Adipocyte (in vitro differentiated cells): Measurements from ENCODE around the gene ATP5MC2.
A peak's percentile ranks its signal among the peaks of the same experiment; 100 is the strongest.
"Not testable (repeated sequence)": the region's sequence is repeated elsewhere in the genome, so short reads cannot be mapped to it uniquely, and the experiment has no call there.

Source experiments
- DNase-seq: peaks from one replicate; pipeline ENCODE4 v3.0.0-alpha.2; 2015; ENCODE audit warnings: low read depth
- H3K27me3 ChIP-seq: replicated peaks from 2 replicates; pipeline ENCODE4 v1.7.0; 2013; ENCODE audit warnings: mild to moderate bottlenecking, low read length, moderate library complexity; ENCODE audit not compliant: control insufficient read depth, insufficient read depth
- H3K36me3 ChIP-seq: 2 replicates; pipeline ENCODE4 v1.7.0; 2013; ENCODE audit warnings: low read length, mild to moderate bottlenecking, moderate library complexity; ENCODE audit not compliant: control insufficient read depth, insufficient read depth, severe bottlenecking
- H3K4me1 ChIP-seq: 2 replicates; pipeline ENCODE4 v1.7.0; 2013; ENCODE audit warnings: mild to moderate bottlenecking, low read length, moderate library complexity; ENCODE audit not compliant: control insufficient read depth, insufficient read depth
- H3K4me3 ChIP-seq: 2 replicates; pipeline ENCODE4 v1.7.0; 2013; ENCODE audit warnings: mild to moderate bottlenecking, low read length, moderate library complexity
- H3K9ac ChIP-seq: 2 replicates; pipeline ENCODE4 v1.7.0; 2013; ENCODE audit warnings: mild to moderate bottlenecking, low read length, moderate library complexity
- H3K9me3 ChIP-seq: 2 replicates; pipeline ENCODE4 v1.7.0; 2013; ENCODE audit warnings: mild to moderate bottlenecking, low read length, moderate library complexity; ENCODE audit not compliant: control insufficient read depth

Gene ATP5MC2

GRCh38 chr12:53688134-53688533 lies 12.3 kb upstream of the ATP5MC2 start:
- Histone ChIP-seq H3K36me3 (no peaks in the 10 kb centered on the region), H3K27me3 (peaks cover 7% of the 10 kb centered on the region), H3K9me3 (peaks cover 4% of the 10 kb centered on the region), H3K9ac (no peak overlapping the region), H3K4me3 (no peak overlapping the region), H3K4me1 (no peaks in the 10 kb centered on the region)
- no peak for DNase-seq

GRCh38 chr12:53686436-53686835 lies 10.6 kb upstream of the ATP5MC2 start:
- H3K9me3 ChIP-seq: no peaks in the 10 kb centered on the region
- peaks cover 7% of the 10 kb centered on the region for H3K27me3 ChIP-seq

DNA sequence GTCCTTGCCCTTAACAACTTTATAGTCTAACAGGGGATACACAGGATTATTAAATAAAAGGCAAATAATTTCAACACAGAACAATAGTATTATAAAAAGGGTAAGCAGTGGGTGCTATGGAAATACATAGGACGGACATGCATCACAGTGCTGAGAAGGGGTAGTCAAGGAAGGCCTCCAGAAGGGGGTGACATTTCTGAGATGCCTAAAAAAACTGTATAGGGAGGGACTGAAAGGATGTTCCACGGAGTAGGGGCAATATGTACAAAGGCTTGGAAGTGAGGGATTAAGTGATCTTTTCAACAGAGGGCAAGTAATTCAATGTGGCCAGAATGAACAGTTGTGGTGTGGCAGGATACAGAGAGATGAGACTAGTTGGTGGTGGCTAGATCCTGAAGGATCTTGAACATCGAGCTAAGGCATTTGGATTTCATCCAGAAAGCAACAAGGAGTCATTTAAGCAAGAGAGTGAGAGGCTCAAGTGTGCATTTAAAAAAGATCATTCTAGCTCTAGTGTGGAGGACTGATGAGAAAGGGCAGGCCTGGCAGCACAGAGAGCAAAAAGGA lies 8.9 kb upstream of the ATP5MC2 start:
- H3K4me3 ChIP-seq: no peak overlapping the region
- H3K9ac ChIP-seq: no peak overlapping the region
- no peaks in the 10 kb centered on the region for H3K36me3 ChIP-seq
- H3K9me3 ChIP-seq: no peaks in the 10 kb centered on the region
- H3K4me1 ChIP-seq: no peaks in the 10 kb centered on the region
- peaks cover 4% of the 10 kb centered on the region for H3K27me3 ChIP-seq
- no peak for DNase-seq

More at GRCh38 chr12:53686436-53686835, 10.6 kb upstream of the ATP5MC2 start:
- Histone ChIP-seq H3K4me3 (no peak overlapping the region), H3K36me3 (no peaks in the 10 kb centered on the region), H3K9ac (no peak overlapping the region), H3K4me1 (no peaks in the 10 kb centered on the region)
- no peak for DNase-seq

- Histone ChIP-seq H3K4me3 (no peak overlapping the region), H3K9me3 (no peaks in the 10 kb centered on the region), H3K36me3 (no peaks in the 10 kb centered on the region), H3K4me1 (no peaks in the 10 kb centered on the region), H3K27me3 (no peaks in the 10 kb centered on the region), H3K9ac (no peak overlapping the region)
- DNase-seq: no peak
Observed at GRCh38 chr12:53683983-53684382, 8.1 kb upstream of the ATP5MC2 start.

- Histone ChIP-seq H3K9me3 (no peaks in the 10 kb centered on the region), H3K9ac (no peak overlapping the region), H3K4me3 (no peak overlapping the region), H3K36me3 (no peaks in the 10 kb centered on the region), H3K27me3 (no peaks in the 10 kb centered on the region), H3K4me1 (no peaks in the 10 kb centered on the region)
- DNase-seq: no peak
Observed at GRCh38 chr12:53683494-53683893, 7.6 kb upstream of the ATP5MC2 start.

GRCh38 chr12:53680061-53680460 lies 4.2 kb upstream of the ATP5MC2 start:
- not testable (repeated sequence) for H3K36me3 ChIP-seq, H3K4me3 ChIP-seq, H3K27me3 ChIP-seq, DNase-seq, H3K9me3 ChIP-seq, H3K9ac ChIP-seq
- H3K4me1 ChIP-seq: peaks cover 17% of the 10 kb centered on the region

DNA sequence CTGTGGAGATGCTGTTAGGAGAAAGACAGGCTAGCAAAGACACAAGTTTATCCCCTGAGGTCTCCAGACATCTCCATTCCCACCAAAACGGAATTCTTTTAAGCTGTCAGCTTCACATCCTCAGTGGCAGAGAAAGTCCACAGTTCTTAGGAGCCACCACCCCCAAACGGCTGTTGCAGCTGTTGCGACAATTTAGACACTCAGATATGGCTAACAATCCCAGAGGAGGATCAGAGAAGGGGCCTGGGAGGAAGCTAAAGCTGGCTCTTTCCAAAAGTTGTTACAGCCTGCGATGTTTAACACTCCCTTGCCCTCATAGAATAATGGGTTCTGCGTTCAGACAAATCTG lies 1.9 kb upstream of the ATP5MC2 start:
- no peak for DNase-seq

GRCh38 chr12:53677016-53677799 lies 1.3 kb upstream of the ATP5MC2 start:
- DNase-seq: peak; percentile 28
- peak overlapping the region; percentile 86 for H3K9ac ChIP-seq
- H3K4me3 ChIP-seq: peak overlapping the region; percentile 59
- peaks cover 23% of the 10 kb centered on the region for H3K4me1 ChIP-seq
- H3K27me3 ChIP-seq: no peaks in the 10 kb centered on the region
- H3K9me3 ChIP-seq: no peaks in the 10 kb centered on the region
- peaks cover 5% of the 10 kb centered on the region for H3K36me3 ChIP-seq

More for the DNA sequence above, 1.9 kb upstream of the ATP5MC2 start:
- H3K4me1 ChIP-seq: peaks cover 23% of the 10 kb centered on the region
- H3K9me3 ChIP-seq: no peaks in the 10 kb centered on the region
- no peaks in the 10 kb centered on the region for H3K36me3 ChIP-seq
- peak overlapping the region; percentile 86 for H3K9ac ChIP-seq
- H3K27me3 ChIP-seq: no peaks in the 10 kb centered on the region
- H3K4me3 ChIP-seq: peak overlapping the region; percentile 59

DNA sequence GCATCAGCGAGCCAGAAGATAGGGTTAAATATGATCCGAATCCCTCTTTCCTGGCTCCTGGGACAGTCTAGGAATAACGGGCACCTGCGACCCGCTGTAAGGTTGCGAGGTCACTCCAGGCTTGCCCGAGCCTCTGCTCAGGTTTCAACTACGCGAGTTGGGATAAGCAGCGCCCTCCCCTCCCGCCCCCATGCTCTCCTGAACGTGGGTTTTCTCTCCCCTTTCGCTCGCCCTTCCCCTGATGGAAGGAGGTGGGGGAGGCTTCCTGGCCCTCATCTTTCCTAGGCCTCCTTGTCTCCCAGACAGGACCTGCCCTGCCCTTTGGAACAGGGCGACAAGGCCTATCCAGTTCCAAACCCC lies 753 bp upstream of the ATP5MC2 start:
- H3K27me3 ChIP-seq: no peaks in the 10 kb centered on the region
- H3K36me3 ChIP-seq: peaks cover 10% of the 10 kb centered on the region
- H3K9ac ChIP-seq: peak overlapping the region; percentile 86
- H3K9me3 ChIP-seq: no peaks in the 10 kb centered on the region
- peak overlapping the region; percentile 92 for H3K4me3 ChIP-seq
- peaks cover 23% of the 10 kb centered on the region for H3K4me1 ChIP-seq
- DNase-seq: peak; percentile 6

DNA sequence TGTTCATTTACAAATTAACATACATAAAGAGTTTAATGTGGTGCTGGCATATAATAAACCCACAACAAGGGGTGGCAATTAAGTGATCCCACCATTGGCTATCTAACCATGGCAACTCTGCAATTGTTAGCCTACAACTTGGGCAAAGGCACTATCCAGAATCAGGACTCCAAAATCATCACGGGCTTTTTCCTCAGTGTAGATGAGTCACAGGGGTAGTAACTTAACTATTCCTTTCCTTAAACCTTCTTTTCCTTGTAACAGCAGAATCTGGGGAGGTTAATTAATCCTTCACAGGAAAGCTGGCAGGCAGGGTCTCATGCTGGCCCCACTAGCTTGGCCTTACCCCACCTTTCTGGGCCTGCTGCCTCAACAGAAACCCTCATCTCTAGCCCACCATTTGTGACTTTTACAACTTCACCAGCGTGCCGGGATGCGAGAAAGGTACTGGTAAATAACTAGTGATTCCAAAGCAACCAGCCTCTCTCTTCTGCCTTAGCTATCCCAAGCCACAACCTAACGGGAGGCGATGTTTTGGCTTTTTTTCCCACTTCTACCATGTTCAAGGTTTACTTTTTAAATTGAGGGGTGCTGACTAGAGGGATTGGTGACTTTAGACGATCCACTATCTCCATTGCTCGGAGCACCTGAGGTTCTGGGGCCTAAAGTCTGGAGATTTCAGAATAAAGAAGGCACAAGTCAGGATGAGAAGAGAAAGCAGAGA lies 744 bp downstream of the ATP5MC2 start:
- no peaks in the 10 kb centered on the region for H3K9me3 ChIP-seq
- peak overlapping the region; percentile 92 for H3K4me3 ChIP-seq
- peaks cover 28% of the 10 kb centered on the region for H3K4me1 ChIP-seq
- H3K36me3 ChIP-seq: peaks cover 25% of the 10 kb centered on the region
- peak overlapping the region; percentile 88 for H3K9ac ChIP-seq
- no peak for DNase-seq
- H3K27me3 ChIP-seq: no peaks in the 10 kb centered on the region

DNA sequence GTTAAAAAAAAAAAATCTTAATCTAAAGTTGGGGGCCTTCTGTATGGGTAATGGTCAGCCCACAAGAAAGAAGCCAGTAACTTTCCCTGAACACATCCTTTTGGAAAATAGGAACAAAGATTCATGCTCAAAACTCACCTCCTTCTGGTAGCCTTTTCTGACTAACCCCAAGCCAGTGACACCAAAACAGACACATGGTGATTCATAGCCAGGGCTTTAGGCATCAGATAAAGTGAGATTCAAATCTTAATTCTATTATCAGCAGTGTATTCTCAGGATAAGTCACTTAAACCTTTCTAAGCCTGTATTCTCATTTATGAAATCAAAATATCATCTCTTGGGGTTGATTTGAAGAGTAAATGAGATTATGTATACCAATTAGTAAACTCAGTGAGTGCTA lies 4.9 kb downstream of the ATP5MC2 start:
- no peak for DNase-seq
- no peaks in the 10 kb centered on the region for H3K27me3 ChIP-seq
- peaks cover 52% of the 10 kb centered on the region for H3K36me3 ChIP-seq
- H3K9ac ChIP-seq: no peak overlapping the region
- no peak overlapping the region for H3K4me3 ChIP-seq
- H3K4me1 ChIP-seq: peaks cover 13% of the 10 kb centered on the region
- no peaks in the 10 kb centered on the region for H3K9me3 ChIP-seq
